HG03469 (cell line): ENCODE data around the gene STX17.
"Not testable (repeated sequence)": the region's sequence is repeated elsewhere in the genome, so short reads cannot be mapped to it uniquely, and the experiment has no call there.

Experiments used
- ATAC-seq: cut with Tn5 transposase; IDR thresholded peaks from one replicate; pipeline ENCODE4 v1.9.1; 2021; ENCODE audit warnings: mild to moderate bottlenecking, moderate library complexity, moderate number of reproducible peaks; ENCODE audit not compliant: unreplicated experiment

Gene STX17

GRCh38 chr9:99966716-99967115 is 60.3 kb downstream of the STX17 start:
- ATAC-seq: no peak

- no peak for ATAC-seq
These were observed 61.0 kb downstream of the STX17 start for GRCh38 chr9:99967457-99967856.

GRCh38 chr9:99970481-99970880 is 64.0 kb downstream of the STX17 start:
- ATAC-seq: no peak

- ATAC-seq: no peak
These were observed 65.0 kb downstream of the STX17 start for GRCh38 chr9:99971410-99971809.

GRCh38 chr9:99973455-99973854 is 67.0 kb downstream of the STX17 start:
- ATAC-seq: no peak

- ATAC-seq: no peak
These were observed 70.8 kb downstream of the STX17 start for GRCh38 chr9:99977033-99977792.

GRCh38 chr9:99978221-99978620 is 71.8 kb downstream of the STX17 start:
- ATAC-seq: no peak

GRCh38 chr9:99980598-99980997 is 74.1 kb downstream of the STX17 start:
- ATAC-seq: no peak

- no peak for ATAC-seq
These were observed 80.2 kb downstream of the STX17 start for GRCh38 chr9:99986642-99987041.

- not testable (repeated sequence) for ATAC-seq
These were observed 84.1 kb downstream of the STX17 start for GRCh38 chr9:99990508-99990907.

- no peak for ATAC-seq
These were observed 91.8 kb downstream of the STX17 start for GRCh38 chr9:99998266-99998665.

- no peak for ATAC-seq
These were observed 92.4 kb downstream of the STX17 start for GRCh38 chr9:99998866-99999265.

- no peak for ATAC-seq
These were observed 93.3 kb downstream of the STX17 start for GRCh38 chr9:99999797-100000196.

- ATAC-seq: no peak
These were observed 104.7 kb downstream of the STX17 start for GRCh38 chr9:100011062-100011681.

GRCh38 chr9:100012279-100012678 is 105.8 kb downstream of the STX17 start:
- no peak for ATAC-seq

GRCh38 chr9:100013573-100013972 is 107.1 kb downstream of the STX17 start:
- ATAC-seq: no peak

- ATAC-seq: no peak
These were observed 108.4 kb downstream of the STX17 start for GRCh38 chr9:100014846-100015245.

- ATAC-seq: no peak
These were observed 113.1 kb downstream of the STX17 start for GRCh38 chr9:100019541-100019940.
